ENCODE results near the gene TTC27. TPM values are rescaled to one million over a fixed set of nuclear protein-coding genes. Genes with fewer than 3 reads are reported as not detected.

Gene TTC27
- total and polyA plus RNA-seq, 10 of the 15 experiments (the other 5 are each of a cell fraction or from before 2014, with no cell fraction given), result 20.4 to 34.9 (median 26.0) TPM

DNA sequence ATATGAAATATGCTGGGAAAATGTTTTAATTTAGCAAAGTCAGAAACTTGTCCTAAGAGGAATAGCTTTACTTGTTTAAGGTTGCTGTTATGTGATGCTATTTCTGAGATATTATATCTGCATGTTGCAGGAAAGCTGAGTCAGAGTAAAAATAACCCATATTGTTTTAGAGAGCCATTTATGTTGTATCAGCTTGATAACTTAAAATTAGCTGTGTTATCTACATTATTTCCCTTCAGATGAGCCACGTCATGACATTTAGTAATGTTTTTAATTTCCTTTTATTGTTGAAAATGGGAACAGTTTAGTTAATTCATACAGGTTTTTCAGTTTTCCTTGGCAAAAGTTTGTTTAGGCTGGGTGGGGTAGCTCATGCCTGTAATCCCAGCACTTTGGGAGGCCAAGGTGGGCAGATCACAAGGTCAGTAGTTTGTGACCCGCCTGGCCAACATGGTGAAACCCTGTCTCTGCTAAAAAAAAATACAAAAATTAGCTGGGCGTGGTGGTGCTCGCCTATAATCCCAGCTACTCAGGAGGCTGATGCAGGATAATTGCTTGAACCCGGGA is 55.8 kb downstream of the TTC27 start:
- CTCF ChIA-PET, result no interaction called here
- Histone ChIP-seq H3K36me3 (ENCODE audit: control insufficient read depth in 2 of 2, insufficient read depth in 2 of 2, low read length in 1 of 2) (no peaks in the 10 kb centered on the region; a peak in 1 of 4 replicates), H3K27ac (ENCODE audit: control insufficient read depth, insufficient read depth) (no peak overlapping the region), H3K79me2 (ENCODE audit: control insufficient read depth, insufficient read depth, low read length) (no peaks in the 10 kb centered on the region), H3K4me1 (ENCODE audit: control insufficient read depth, insufficient read depth, low read length) (peaks cover 4% of the 10 kb centered on the region; the same call in 1 of the 2 replicates), H3K9ac (ENCODE audit: control insufficient read depth, insufficient read depth, low read length) (no peak overlapping the region), H3K4me3 (no peak overlapping the region), H2AFZ (ENCODE audit: control insufficient read depth, low read depth, low read length) (no peak overlapping the region), H3K9me3 (replicated peaks; ENCODE audit: control insufficient read depth, insufficient read depth, low read length) (no peaks in the 10 kb centered on the region), H4K20me1 (ENCODE audit: control insufficient read depth, insufficient read depth) (no peaks in the 10 kb centered on the region), H3K27me3 (replicated peaks in 1 of 2; ENCODE audit: control insufficient read depth in 2 of 2, insufficient read depth in 2 of 2, low read length in 1 of 2) (no peaks in the 10 kb centered on the region), H3K4me2 (ENCODE audit: control insufficient read depth, insufficient read depth) (no peak overlapping the region)
- no peak for TF ChIP-seq CHD1 (IDR thresholded peaks at IDR 0.05; ENCODE audit: low read depth, low read length)
- TF ChIP-seq BCL11A (IDR thresholded peaks at IDR 0.05; ENCODE audit: low read depth, low read length), result no peak
- TF ChIP-seq, protein P1, sequence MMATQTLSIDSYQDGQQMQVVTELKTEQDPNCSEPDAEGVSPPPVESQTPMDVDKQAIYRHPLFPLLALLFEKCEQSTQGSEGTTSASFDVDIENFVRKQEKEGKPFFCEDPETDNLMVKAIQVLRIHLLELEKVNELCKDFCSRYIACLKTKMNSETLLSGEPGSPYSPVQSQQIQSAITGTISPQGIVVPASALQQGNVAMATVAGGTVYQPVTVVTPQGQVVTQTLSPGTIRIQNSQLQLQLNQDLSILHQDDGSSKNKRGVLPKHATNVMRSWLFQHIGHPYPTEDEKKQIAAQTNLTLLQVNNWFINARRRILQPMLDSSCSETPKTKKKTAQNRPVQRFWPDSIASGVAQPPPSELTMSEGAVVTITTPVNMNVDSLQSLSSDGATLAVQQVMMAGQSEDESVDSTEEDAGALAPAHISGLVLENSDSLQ (IDR thresholded peaks at IDR 0.05), result no peak
- TF ChIP-seq RFX5 (IDR thresholded peaks at IDR 0.05; ENCODE audit: low read depth, low read length), result no peak
- TF ChIP-seq NBN (IDR thresholded peaks at IDR 0.05), result no peak
- TF ChIP-seq, protein P2, sequence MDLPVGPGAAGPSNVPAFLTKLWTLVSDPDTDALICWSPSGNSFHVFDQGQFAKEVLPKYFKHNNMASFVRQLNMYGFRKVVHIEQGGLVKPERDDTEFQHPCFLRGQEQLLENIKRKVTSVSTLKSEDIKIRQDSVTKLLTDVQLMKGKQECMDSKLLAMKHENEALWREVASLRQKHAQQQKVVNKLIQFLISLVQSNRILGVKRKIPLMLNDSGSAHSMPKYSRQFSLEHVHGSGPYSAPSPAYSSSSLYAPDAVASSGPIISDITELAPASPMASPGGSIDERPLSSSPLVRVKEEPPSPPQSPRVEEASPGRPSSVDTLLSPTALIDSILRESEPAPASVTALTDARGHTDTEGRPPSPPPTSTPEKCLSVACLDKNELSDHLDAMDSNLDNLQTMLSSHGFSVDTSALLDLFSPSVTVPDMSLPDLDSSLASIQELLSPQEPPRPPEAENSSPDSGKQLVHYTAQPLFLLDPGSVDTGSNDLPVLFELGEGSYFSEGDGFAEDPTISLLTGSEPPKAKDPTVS (IDR thresholded peaks at IDR 0.05; ENCODE audit: low read depth, low read length), result no peak
- TF ChIP-seq, protein P3, sequence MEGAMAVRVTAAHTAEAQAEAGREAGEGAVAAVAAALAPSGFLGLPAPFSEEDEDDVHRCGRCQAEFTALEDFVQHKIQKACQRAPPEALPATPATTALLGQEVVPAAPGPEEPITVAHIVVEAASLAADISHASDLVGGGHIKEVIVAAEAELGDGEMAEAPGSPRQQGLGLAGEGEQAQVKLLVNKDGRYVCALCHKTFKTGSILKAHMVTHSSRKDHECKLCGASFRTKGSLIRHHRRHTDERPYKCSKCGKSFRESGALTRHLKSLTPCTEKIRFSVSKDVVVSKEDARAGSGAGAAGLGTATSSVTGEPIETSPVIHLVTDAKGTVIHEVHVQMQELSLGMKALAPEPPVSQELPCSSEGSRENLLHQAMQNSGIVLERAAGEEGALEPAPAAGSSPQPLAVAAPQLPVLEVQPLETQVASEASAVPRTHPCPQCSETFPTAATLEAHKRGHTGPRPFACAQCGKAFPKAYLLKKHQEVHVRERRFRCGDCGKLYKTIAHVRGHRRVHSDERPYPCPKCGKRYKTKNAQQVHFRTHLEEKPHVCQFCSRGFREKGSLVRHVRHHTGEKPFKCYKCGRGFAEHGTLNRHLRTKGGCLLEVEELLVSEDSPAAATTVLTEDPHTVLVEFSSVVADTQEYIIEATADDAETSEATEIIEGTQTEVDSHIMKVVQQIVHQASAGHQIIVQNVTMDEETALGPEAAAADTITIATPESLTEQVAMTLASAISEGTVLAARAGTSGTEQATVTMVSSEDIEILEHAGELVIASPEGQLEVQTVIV (IDR thresholded peaks at IDR 0.05; ENCODE audit: borderline replicate concordance, partially characterized antibody), result no peak
- TF ChIP-seq SIX5 (IDR thresholded peaks at IDR 0.05; ENCODE audit: low read depth, low read length, severe bottlenecking), result no peak
- TF ChIP-seq FOXM1 (IDR thresholded peaks at IDR 0.05; ENCODE audit: low read depth, low read length), result no peak
- no peak for TF ChIP-seq CHD4 (IDR thresholded peaks at IDR 0.05)
- TF ChIP-seq, protein P4, sequence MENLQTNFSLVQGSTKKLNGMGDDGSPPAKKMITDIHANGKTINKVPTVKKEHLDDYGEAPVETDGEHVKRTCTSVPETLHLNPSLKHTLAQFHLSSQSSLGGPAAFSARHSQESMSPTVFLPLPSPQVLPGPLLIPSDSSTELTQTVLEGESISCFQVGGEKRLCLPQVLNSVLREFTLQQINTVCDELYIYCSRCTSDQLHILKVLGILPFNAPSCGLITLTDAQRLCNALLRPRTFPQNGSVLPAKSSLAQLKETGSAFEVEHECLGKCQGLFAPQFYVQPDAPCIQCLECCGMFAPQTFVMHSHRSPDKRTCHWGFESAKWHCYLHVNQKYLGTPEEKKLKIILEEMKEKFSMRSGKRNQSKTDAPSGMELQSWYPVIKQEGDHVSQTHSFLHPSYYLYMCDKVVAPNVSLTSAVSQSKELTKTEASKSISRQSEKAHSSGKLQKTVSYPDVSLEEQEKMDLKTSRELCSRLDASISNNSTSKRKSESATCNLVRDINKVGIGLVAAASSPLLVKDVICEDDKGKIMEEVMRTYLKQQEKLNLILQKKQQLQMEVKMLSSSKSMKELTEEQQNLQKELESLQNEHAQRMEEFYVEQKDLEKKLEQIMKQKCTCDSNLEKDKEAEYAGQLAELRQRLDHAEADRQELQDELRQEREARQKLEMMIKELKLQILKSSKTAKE (IDR thresholded peaks at IDR 0.05; ENCODE audit: low read depth, poor library complexity, severe bottlenecking), result no peak
- TF ChIP-seq SUZ12 (IDR thresholded peaks at IDR 0.05; ENCODE audit: unreplicated experiment), result no peak
- no peak for TF ChIP-seq SMARCA5 (IDR thresholded peaks at IDR 0.05)
- no peak for TF ChIP-seq CTCF (IDR thresholded peaks at IDR 0.05 in 2 of 3, conservative IDR thresholded peaks at IDR 0.05 in 1 of 3; ENCODE audit: control insufficient read depth in 2 of 3, extremely low read depth in 1 of 3, insufficient read depth in 1 of 3, low read depth in 3 of 3, low read length in 3 of 3)
- SMC1A ChIA-PET (ENCODE audit: uncharacterized antibody, unreplicated experiment), result interaction anchor here (0.6 kb wide), 1 partner anchor 11 kb away, joined by 3 read pairs; no protein-coding TSS in a partner anchor
- POLR2A ChIA-PET, result no interaction called here
- in situ Hi-C loops (cut with MboI), result no loop called here
- FAIRE-seq (no peak), DNase-seq (ENCODE audit: low read depth, low spot score) (no peak), ATAC-seq (no peak)
- RAD21 ChIA-PET (ENCODE audit: unreplicated experiment), result no interaction called here
- BruUV-seq (replicated peaks), result no TSS peak
- WGBS (ENCODE audit: insufficient coverage, insufficient replicate concordance, low lambda C conversion rate, missing lambda C conversion rate), result over 99% methylated on average over 5 of the region's 5 CpGs
- intact Hi-C loops (cut with micrococcal nuclease; ENCODE audit: unreplicated experiment), result no loop called here
